Stimulated activated CD4-positive, alpha-beta T cell treated with anti-CD3 and anti-CD28 coated beads, Interleukin-15, amount 100 ng/mL, for 24 hours (primary cell): ENCODE results near the gene PEX11G.

Experiments
- DNase-seq: peaks from one replicate; pipeline ENCODE4 v3.0.0-alpha.2; 2020

The PEX11G gene

DNA sequence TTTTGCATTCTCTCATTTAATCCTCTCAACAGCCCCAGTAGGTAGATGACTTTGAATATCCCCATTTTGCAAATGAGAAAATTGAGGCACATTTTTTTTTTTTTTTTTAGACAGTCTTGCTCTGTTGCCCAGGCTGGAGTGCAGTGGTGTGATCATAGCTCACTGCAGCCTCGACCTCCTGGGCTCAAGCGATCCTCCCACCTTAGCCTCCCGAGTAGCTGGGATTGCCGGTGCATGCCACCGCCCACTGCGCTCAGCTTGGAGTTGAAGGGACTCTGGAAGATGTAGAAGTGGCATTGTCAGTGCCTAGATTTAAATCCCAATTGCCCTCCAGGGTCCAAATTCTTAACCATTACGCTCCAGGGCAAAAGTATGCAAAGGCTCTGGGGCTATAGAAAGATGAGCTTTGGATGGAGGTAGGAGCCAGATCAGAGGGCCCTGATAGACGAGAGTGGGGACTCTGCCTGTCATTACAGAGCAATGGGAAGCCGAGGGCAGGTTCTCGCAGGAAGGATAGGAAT is 32.8 kb upstream of the PEX11G start:
- no peak for DNase-seq

DNA sequence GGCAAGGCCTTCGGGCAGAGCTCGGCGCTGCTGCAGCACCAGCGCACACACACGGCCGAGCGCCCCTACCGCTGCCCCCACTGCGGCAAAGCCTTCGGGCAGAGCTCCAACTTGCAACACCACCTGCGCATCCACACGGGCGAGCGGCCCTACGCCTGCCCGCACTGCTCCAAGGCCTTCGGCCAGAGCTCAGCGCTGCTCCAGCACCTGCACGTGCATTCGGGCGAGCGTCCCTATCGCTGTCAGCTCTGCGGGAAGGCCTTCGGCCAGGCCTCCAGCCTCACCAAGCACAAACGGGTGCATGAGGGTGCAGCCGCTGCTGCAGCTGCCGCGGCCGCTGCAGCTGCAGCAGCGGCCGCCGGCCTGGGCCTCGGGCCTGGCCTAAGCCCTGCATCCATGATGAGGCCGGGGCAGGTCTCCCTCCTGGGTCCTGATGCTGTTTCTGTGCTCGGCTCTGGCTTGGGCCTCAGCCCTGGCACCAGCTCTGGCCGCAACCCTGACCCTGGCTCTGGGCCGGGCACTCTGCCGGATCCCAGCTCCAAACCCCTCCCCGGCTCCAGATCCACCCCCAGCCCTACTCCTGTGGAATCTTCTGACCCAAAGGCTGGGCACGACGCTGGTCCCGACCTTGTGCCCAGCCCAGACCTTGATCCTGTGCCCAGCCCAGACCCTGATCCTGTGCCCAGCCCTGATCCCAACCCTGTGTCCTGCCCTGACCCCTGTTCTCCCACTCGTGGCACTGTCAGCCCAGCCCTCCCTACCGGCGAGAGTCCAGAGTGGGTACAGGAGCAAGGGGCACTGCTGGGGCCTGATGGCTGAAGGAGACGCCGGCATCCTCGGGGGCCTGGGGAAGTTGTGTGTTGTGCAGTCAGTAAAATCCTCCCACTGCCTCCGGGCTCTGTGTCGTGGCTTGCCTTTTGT is 31.6 kb upstream of the PEX11G start:
- DNase-seq, result no peak

DNA sequence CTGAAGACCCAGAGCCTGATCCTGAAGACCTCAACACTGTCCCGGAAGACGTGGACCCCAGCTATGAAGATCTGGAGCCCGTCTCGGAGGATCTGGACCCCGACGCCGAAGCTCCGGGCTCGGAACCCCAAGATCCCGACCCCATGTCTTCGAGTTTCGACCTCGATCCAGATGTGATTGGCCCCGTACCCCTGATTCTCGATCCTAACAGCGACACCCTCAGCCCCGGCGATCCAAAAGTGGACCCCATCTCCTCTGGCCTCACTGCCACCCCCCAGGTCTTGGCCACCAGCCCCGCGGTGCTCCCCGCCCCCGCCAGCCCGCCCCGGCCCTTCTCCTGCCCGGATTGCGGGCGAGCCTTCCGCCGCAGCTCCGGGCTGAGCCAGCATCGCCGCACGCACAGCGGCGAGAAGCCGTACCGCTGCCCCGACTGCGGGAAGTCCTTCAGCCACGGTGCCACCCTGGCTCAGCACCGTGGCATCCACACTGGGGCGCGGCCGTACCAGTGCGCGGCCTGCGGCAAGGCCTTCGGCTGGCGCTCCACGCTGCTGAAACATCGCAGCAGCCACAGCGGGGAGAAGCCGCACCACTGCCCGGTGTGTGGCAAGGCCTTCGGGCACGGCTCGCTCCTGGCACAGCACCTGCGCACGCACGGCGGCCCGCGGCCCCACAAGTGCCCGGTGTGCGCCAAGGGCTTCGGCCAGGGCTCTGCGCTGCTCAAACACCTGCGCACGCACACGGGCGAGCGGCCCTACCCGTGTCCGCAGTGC is 30.7 kb upstream of the PEX11G start:
- no peak for DNase-seq

DNA sequence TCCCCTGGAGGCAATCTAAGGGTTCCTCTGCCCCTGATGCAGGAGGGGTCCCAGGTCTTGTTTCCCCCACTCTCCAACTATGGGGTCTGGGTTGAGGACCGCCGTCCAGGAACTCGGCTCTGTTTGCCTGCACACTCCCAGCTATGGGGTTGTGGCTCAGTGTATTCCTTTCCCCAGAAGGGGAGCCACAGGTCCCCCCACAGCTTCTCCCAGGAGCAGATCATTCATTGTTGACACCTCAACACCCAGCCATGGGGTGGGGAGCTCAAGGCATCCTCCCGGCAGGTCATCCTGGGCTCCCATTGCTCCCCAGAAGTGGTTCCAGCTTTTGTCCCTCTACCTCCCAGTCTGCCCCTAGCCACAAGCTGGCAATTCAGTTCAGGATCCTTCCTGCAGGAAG is 28.0 kb upstream of the PEX11G start:
- DNase-seq, result no peak

DNA sequence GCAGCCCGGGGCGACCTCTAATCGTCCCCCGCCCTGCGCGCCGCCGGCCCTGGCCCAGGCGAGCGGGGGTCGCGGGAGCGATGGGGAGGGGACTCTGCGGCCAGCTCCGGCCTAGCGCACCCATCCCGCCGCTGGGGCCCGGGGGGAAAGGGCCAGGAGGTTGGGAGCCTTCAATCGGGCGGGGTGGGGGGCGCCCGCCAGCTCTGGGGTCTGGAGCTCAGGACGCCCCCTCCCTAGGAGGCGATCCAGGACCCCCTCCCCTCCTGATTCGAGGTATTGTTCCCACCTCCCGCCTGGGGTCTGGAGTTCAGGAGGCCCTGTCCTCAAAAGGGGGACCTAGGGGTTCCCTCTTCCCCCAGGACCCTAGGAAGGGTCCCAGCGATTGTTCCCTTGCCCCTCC is 27.5 kb upstream of the PEX11G start:
- no peak for DNase-seq

DNA sequence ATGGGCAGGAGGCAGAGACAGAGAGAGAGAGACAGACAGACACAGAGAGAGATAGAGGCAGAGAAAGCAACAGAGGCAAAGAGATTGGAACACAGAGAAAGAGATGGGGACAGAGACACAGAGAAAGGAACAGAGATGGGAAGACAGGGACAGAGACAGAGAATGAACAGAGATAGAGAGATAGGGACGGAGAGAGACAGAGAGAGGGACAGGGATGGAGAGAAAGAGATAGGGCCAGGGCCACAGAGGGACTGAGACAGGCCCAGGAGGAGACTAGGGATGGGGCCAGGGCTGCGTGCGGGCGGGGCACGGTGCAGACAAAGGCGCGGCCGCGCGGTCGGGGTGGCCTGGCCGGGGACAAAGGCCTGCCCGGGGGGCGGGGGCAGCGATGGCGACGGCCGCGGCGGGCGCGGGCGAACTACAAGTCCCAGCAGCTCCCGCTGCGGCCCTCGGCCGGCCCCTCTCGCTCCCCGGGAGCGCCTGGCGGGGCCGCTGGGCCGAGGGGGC is 26.9 kb upstream of the PEX11G start, which contains the start of gene ZNF358:
Gene ZNF358 (plus strand): TSS at position 459 of the 507 bp plus-strand sequence. CDS start 3,140 bp downstream, outside the sequence.
- DNase-seq, result peak; percentile 60

DNA sequence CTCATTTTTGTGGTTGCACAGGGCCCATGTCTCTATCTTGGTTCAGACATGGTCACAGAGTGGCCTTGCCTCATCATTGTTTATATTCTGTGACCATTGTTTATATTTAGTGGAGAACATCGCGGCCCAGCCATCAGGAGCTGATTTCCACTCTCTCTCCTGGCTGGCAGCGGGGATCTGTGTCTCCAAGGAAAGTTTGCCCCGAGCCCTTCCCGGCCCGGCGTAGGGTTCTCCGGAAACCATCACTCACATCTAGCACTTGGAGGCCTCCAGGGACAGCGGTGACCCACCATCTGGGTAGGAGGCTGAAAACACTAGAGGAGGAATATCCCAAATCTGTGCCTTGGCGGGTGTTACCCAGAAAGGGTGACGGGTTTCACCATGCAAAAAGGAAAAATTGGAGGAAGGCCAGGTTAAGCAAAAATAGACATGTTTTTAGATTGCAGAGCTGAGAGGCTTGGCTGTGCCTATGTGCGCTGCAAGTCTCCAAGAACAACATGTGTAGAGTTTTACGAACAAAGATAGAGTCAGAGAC is 26.3 kb upstream of the PEX11G start:
- DNase-seq, result no peak

DNA sequence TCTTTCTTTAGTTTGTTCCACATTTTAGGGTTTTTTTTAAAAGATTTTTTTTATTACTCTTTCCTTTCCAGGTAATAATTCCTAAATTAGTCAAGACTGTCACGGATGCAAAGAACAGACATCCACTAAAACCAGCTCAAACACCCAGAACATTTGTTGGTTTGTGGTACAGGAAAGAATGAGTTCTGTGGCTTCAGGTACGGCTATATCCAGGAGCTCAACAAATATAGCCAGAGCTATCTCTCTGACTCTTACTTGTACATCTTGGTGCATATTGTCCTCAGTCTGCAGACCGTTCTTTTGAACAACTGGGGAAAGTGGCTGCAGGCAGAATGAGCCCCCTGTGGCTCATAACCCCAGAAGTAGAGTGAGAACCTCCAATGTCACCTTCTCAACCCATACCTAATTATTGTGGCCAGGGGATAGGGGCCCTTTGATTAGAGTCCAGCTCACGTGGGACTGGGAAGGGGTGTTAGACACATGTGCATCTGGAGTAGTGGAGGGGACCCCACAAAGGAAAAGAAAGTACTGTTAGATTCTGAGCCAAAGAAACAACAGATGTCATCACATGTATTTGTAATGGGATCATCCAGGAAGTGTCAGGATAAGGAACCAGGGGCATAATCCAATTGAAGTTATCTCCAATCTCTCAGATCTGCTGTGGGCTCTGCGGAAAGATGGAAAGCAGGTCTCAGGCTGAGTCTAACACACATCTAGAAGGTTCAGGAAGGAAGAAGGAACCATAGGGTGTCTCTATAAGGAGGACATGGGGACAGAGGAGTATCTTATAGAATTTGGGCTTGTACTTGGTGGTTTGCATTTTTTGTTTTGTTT is 25.2 kb upstream of the PEX11G start:
- no peak for DNase-seq

DNA sequence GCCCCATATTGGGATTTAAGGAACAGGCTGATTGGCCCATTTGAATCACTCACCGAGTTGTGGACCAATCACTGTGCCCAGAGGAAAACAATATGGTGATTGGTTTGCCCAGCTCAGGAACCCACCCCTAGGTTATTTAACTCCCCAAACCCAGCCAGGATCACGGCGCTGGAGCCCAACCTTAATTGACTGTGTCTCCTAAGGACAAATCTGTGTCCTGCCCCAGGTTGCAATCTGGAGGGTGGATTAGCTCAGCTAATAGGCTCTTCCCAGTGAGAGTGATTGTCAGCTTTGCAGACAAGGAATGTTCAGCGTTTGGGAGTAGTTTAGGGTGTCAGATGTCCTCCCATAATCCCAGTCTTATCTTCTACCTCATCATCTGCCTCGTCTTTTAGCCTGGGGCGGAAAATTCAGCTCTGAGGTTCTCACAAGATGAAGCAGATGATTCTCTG is 23.6 kb upstream of the PEX11G start:
- DNase-seq, result no peak

DNA sequence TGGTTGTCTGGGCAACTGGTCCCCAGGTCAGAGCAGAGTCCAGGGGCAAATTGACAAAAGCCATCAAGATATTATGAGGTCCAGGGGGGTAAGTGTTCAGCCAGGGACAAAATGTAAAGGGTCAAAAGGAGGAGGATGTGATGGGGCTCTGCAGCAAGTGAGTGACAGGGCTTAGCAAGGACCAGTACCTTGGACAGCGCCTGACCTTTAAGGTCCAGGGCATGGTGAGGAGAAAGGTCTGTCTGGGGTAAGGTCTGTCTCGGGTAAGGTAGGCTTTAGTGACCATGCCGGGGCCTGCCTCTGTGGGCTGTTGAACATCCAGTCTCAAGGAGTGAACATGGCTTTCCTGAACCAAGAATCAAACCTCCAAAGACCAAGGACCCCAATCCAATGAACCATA is 20.8 kb upstream of the PEX11G start:
- no peak for DNase-seq

DNA sequence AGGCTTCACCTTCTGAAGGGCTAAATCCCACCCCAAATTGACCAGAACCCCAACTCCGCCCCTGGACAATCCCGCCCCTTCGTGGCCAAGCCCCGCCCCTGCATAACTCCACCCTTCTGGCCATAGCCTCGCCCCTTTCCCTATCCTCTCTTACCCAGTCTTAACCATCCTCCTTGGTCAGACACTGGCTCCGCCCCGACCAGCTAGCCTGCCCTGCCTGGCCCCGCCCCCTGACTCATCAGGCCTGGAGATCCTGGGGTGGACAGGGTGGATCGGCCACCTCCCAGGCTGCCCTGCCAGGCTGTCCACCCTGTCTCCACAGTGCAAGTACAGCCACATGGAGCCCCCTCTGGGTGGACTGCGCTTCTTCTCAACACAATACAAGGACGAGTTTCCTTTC is 19.0 kb upstream of the PEX11G start:
- DNase-seq, result peak; percentile 45

DNA sequence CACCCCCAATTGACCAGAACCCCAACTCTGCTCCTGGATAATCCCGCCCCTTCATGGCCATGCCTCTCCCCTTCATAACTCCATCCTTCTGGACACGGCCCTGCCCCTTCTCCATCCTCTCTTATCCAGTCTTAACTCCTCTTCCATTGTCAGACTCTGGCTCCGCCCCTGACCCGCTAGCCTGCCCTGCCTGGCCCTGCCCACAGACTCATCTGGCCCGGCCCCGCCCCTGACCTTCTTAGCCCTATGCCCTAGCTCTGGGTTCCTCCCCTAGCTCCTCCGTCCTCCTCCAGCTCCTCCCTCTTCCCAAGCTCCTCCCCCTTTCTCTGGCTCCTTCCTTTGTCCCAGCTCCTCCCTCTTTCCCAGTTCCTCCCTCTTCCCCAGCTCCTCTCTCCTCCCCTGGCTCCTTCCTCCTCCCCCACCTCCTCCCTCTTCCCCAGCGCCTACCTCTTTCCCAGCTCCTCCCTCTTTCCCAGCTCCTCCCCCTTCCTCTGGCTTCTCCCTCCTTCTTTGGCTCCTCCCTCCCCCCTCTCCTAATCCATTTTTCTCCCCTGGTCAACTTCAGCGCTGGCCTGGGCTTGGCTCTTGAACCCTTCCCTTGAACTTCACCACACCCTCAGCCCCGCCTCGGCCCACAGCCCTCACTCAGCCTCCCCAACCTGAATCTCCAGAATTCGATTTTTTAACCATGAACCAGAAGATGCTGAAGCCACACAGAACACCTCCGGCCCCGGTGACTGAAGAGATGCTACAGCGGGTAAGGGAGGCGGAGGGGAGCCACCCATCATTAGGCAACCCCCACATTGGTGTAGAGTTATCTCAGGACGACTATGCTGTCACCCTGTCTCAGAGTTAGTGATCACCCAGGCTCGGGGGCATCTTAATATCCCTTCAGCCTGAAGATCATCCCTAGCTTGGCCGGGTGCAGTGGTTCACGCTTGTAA is 17.8 kb upstream of the PEX11G start:
- DNase-seq, result peak; percentile 73

DNA sequence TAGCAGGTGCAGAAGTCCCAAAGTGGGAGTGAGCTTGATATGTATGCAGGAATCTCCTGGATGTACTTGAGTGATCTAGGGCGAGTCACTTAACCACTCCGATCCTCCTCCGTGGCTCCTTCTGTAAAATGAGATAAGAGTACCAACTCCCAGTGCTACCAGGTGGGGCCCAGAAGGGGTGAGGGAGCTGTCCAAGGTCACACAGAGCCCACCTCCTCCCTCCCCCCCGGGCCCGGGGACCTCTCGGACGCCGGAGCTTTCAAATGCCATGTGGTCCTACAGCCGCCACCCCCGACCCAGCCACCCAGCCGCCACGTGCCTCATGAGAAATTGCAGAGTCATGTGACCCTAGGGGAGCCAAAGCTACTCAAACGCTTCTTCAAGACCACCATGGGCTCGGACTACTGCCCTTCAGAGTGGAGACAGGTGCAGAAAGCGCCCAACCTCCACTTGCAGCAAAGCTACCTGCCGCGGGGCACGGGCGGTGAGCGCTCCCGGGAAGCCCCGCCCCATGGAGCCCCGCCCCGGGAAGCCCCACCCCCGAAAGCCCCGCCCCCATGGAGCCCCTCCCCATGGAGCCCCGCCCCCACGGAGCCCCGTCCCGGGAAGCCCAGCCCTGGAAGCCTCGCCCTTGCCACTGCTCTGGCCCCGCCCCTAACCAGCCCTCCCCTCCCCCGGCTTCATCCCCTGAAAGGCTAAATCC is 17.0 kb upstream of the PEX11G start:
- peak; percentile 46 for DNase-seq

DNA sequence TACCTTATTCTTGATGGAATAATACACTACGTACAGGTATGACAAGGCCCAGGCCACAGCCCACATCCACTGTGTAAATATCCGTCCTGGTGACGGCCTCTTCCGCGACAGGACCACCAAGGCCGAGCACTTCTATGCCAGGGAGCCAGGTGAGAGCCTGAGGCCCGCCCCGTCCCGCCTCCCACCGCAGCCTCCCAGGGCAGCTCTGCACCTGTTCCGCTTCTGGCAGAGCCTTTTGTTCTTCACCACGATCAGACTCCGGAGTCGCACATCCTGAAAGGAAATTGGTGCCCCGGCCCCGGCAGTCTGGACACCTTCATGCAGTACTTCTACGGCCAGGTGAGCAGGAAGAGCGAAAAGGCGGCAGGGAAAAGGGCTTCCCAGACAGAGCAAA is 16.4 kb upstream of the PEX11G start:
- no peak for DNase-seq

DNA sequence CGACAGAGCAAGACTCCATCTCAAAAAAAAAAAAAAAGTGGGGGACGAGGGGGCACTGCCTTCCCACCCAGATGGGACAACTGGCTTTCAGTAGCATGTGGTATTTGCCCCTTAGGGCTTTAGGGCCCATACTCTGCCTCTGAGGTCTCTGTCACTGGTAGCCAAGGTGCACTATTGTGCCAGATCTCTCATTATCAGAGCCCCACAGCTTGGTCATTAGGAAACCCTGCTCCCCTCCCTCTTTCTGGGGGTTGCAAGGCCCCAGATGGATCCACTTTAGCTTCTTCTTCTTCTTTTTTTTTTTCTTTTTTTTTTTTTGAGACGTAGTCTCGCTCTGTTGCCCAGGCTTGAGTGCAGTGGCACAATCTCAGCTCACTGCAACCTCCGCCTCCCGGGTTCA is 15.8 kb upstream of the PEX11G start:
- DNase-seq, result no peak

DNA sequence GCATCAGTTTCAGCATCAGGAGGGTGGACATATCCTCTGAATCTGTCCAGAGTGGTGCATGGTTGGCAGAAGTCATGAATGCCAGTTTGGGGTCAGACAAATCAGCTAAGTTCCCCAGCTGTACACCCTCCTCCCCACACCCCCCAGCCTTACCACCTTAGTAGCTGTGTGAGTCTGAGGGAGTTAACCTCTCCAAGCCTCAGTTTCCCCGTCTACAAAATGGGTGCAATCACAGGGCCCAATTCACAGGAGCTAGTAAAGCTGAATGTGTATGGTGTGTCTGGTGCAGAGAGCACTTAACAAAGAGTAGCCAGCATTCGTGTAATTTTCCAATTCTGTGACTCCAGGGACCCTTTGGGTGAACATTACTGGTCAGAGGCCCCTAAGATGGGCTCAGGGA is 13.7 kb upstream of the PEX11G start:
- no peak for DNase-seq

DNA sequence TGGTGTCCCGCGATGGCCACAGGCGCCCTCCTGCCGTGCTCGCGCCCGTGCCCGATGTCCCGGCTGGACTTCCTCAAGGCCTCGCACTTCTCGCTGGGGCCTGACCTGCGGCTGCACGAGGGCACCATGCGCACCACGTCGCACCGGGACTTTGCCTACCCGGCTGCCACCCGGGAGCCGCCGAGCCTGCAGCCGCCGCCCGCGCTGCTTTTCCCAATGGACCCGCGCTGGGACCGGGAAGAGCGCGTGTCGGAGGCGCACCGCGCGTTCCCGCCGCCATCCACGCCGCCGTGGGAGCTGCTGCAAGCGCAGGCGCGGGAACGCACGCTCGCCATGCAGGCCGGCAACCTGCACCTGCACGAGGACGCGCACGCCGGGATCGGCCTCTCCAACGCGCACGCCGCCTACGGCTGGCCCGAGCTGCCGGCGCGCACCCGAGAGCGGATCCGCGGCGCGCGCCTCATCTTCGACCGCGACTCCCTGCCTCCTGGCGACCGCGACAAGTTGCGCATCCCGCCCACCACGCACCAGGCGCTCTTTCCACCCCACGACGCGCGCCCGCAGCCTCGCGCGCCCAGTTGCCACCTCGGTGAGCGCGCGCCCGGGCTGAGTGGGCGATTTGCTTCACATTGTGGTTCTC is 12.1 kb upstream of the PEX11G start:
- peak; percentile 86 for DNase-seq

DNA sequence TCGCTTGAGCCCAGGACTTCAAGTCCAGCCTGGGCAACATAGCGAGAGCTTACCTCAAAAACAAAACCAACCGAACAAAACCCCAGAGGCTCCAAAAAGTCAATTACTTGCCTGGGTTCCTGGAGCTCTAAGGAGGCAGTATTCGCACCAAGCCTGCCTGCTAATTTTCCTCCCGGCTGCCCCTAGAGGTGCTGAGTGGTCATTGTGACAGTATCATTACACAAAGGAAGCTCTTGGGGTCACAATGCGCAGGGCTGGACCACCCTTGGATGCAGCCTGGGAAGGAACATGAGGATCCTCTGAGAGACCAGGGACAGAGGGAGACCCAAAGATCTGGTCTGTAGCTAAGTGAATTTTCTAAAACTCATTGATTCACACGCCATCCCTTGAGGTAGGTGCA is 8.5 kb upstream of the PEX11G start:
- no peak for DNase-seq

DNA sequence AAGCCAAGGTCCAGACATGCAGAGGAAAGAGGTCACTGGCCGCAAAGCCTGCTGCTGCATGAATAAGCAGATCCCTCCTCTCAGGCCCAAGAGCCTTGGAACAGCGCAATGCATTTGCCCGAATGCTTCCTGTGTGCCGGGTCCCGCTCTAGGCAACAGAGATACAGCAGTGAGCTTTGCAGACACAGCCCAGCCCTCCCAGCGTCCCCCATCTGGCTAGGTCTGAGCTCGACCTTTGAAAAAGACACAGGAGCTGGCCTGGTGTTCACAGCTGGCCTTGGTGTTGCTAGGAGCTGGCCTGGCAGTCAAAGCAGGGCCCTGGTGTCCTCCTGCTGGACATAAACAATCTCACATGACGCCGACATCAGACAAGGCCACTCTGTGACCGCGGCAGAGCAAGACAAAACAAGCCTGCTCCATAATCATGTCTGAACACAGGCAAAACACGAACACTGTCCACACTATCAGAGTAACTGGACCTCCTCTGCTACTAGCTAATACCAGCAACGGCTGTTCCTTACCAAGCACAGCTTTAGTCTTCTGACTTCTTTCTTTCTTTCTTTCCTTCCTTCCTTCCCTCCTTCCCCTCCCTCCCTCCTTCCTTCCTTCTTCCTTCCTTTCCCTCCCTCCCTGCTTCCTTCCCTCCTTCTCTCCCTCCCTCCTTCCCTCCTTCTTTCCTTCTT is 5.7 kb upstream of the PEX11G start:
- DNase-seq, result no peak
